ENCODE results near the gene FXYD2. TPM values are rescaled to one million over a fixed set of nuclear protein-coding genes. Genes with fewer than 3 reads are reported as not detected.

Gene FXYD2
- total RNA-seq, 1 experiment from 2014 or later, result 1.4 TPM

- Mint-ChIP-seq H3K36me3 (no peaks in the 10 kb centered on the region), H3K27me3 (ENCODE audit: low read depth) (peaks cover 21% of the 10 kb centered on the region), H3K4me3 (no peak overlapping the region), H3K4me1 (peaks cover 29% of the 10 kb centered on the region), H3K27ac (no peak overlapping the region), H3K9me3 (no peaks in the 10 kb centered on the region)
- no peak for DNase-seq (ENCODE audit: low spot score)
- no peak for TF ChIP-seq ELF4 (CRISPR knock-in tag; IDR thresholded peaks at IDR 0.05; ENCODE audit: low read depth)
- TF ChIP-seq ZMAT4 (CRISPR knock-in tag; IDR thresholded peaks at IDR 0.05), result no peak
- TF ChIP-seq, protein P1, sequence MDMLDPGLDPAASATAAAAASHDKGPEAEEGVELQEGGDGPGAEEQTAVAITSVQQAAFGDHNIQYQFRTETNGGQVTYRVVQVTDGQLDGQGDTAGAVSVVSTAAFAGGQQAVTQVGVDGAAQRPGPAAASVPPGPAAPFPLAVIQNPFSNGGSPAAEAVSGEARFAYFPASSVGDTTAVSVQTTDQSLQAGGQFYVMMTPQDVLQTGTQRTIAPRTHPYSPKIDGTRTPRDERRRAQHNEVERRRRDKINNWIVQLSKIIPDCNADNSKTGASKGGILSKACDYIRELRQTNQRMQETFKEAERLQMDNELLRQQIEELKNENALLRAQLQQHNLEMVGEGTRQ (CRISPR knock-in tag; IDR thresholded peaks at IDR 0.05), result no peak
- no peak for TF ChIP-seq SMAD3 (CRISPR knock-in tag; IDR thresholded peaks at IDR 0.05; ENCODE audit: borderline replicate concordance)
- no peak for TF ChIP-seq GTF2I (CRISPR knock-in tag; conservative IDR thresholded peaks at IDR 0.05)
- TF ChIP-seq MLX (CRISPR knock-in tag; IDR thresholded peaks at IDR 0.05), result no peak
- TF ChIP-seq, protein P2, sequence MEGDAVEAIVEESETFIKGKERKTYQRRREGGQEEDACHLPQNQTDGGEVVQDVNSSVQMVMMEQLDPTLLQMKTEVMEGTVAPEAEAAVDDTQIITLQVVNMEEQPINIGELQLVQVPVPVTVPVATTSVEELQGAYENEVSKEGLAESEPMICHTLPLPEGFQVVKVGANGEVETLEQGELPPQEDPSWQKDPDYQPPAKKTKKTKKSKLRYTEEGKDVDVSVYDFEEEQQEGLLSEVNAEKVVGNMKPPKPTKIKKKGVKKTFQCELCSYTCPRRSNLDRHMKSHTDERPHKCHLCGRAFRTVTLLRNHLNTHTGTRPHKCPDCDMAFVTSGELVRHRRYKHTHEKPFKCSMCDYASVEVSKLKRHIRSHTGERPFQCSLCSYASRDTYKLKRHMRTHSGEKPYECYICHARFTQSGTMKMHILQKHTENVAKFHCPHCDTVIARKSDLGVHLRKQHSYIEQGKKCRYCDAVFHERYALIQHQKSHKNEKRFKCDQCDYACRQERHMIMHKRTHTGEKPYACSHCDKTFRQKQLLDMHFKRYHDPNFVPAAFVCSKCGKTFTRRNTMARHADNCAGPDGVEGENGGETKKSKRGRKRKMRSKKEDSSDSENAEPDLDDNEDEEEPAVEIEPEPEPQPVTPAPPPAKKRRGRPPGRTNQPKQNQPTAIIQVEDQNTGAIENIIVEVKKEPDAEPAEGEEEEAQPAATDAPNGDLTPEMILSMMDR (IDR thresholded peaks at IDR 0.05), result no peak
- TF ChIP-seq TCF7 (CRISPR knock-in tag; IDR thresholded peaks at IDR 0.05; ENCODE audit: low read depth), result no peak
- TF ChIP-seq ZNF281 (CRISPR knock-in tag; IDR thresholded peaks at IDR 0.05), result no peak
- TF ChIP-seq GABPB1 (CRISPR knock-in tag; IDR thresholded peaks at IDR 0.05), result no peak
- no peak for TF ChIP-seq ZNF232 (CRISPR knock-in tag; IDR thresholded peaks at IDR 0.05)
- no peak for TF ChIP-seq ZNF138 (CRISPR knock-in tag; conservative IDR thresholded peaks at IDR 0.05)
- no peak for TF ChIP-seq HMGA2 (CRISPR knock-in tag; IDR thresholded peaks at IDR 0.05)
- TF ChIP-seq, protein P3, sequence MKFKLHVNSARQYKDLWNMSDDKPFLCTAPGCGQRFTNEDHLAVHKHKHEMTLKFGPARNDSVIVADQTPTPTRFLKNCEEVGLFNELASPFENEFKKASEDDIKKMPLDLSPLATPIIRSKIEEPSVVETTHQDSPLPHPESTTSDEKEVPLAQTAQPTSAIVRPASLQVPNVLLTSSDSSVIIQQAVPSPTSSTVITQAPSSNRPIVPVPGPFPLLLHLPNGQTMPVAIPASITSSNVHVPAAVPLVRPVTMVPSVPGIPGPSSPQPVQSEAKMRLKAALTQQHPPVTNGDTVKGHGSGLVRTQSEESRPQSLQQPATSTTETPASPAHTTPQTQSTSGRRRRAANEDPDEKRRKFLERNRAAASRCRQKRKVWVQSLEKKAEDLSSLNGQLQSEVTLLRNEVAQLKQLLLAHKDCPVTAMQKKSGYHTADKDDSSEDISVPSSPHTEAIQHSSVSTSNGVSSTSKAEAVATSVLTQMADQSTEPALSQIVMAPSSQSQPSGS (CRISPR knock-in tag; IDR thresholded peaks at IDR 0.05; ENCODE audit: borderline replicate concordance, low read depth), result no peak
- no peak for TF ChIP-seq TP53 (CRISPR knock-in tag; IDR thresholded peaks at IDR 0.05)
- no peak for TF ChIP-seq ATF1 (CRISPR knock-in tag; IDR thresholded peaks at IDR 0.05)
- no peak for TF ChIP-seq PRRX2 (CRISPR knock-in tag; IDR thresholded peaks at IDR 0.05)
- no peak for TF ChIP-seq GRHL2 (CRISPR knock-in tag; IDR thresholded peaks at IDR 0.05; ENCODE audit: insufficient replicate concordance, severe bottlenecking)
- POLR2A ChIA-PET, result no interaction called here
- no peak for ATAC-seq
- CTCF ChIA-PET, result interaction anchor here (2.2 kb wide), 1 partner anchor 42 kb away, joined by 16 read pairs; no protein-coding TSS in a partner anchor
Observed at GRCh38 chr11:117862753-117863152, 38.2 kb upstream of the FXYD2 start.

Data from WTC11 (cell line).